ENCODE data around the gene GOLGA6L7.

GRCh38 chr15:28884151-28884940 is 35.9 kb upstream of the GOLGA6L7 start:
- no peak for TF ChIP-seq CTCF (IDR thresholded peaks at IDR 0.05 in 8 of 11, conservative IDR thresholded peaks at IDR 0.05 in 3 of 11)
- no peak for TF ChIP-seq POLR2A (IDR thresholded peaks at IDR 0.05)

Data from spleen (tissue), 7 donors.